HG03108 (cell line): ENCODE measurements around the gene INO80D.
A peak's percentile ranks its signal among the peaks of the same experiment; 100 is the strongest.
"Not testable (repeated sequence)": the region's sequence is repeated elsewhere in the genome, so short reads cannot be mapped to it uniquely, and the experiment has no call there.

Experiments used
- ATAC-seq: cut with Tn5 transposase; IDR thresholded peaks from one replicate; pipeline ENCODE4 v1.9.1; 2021; ENCODE audit warnings: moderate library complexity; ENCODE audit not compliant: unreplicated experiment

The INO80D gene, protein sequence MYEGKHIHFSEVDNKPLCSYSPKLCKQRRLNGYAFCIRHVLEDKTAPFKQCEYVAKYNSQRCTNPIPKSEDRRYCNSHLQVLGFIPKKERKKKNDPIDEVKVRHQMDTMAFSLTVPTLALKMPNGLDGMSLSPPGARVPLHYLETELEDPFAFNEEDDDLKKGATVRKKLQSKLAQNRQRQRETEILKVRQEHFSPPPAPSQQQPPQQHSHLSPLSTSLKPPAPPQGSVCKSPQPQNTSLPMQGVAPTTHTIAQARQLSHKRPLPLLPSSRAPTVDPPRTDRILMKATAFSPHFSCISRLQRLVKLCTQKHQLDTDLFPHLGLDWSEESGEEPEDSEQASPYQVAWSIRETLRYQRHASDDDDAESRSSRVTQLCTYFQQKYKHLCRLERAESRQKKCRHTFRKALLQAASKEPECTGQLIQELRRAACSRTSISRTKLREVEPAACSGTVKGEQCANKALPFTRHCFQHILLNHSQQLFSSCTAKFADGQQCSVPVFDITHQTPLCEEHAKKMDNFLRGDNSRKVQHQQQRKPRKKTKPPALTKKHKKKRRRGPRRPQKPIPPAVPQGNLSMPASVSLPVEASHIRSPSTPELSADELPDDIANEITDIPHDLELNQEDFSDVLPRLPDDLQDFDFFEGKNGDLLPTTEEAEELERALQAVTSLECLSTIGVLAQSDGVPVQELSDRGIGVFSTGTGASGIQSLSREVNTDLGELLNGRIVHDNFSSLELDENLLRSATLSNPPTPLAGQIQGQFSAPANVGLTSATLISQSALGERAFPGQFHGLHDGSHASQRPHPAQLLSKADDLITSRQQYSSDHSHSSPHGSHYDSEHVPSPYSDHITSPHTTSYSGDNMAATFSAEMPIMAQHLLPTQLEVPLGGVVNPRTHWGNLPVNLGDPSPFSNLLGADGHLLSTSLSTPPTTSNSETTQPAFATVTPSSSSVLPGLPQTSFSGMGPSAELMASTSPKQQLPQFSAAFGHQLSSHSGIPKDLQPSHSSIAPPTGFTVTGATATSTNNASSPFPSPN

DNA sequence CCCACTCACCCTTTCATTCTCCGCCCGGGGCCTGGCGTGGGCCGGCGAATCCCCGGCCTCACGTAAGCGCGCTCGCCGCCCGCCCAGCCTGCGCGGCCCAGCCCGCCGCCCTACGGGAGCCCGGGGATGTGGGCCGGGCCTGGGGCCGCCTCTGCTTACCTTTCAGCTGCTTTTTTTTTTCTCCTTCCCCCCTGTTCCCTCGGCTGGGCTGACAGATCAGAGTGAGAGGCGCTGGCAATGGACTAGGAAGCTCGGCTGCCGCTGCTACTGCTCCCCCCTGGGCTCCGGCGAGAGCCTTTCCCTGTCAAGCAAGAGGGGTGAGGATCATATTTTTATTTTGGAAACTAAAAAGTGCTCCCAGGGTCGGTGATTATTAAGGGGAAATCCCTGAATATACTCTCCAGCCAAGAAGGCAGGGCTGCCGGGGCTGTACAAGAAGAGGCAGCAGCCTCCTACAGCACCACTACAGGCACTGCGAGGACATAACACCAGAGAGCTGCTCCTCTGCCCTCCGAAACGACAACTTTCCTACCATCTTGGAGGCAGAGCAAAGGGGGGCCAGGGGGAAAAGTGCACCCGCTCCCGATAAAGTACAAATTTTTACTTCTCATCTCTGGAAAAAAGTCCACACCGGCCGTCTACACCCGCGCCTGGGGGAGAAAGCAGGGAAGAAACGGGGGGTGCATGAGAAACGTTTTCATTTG, at the start of gene INO80D:
INO80D (minus strand) TSS at position 433 of the 704 bp plus-strand sequence. CDS start 23,158 bp downstream, outside the sequence.
- ATAC-seq, result peak; percentile 81

DNA sequence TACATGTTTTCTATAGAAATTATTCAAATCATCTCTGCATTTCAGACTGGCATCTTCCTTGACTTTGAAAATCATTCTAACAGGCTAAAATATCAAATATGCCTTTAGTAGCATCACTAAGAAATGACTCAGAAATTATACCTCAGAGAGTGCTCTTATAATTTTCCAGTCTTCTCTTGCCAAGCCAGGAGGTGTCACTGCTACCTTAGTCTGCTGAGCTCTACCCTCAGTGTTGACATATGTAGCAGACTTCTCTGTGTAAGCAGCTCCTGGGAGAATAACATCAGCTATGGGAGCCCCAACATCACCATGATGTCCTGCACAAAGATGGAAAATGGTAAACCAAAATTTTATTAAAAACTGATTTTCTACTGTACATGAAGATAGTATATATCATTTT, 41.7 kb upstream of the INO80D start:
- no peak for ATAC-seq

DNA sequence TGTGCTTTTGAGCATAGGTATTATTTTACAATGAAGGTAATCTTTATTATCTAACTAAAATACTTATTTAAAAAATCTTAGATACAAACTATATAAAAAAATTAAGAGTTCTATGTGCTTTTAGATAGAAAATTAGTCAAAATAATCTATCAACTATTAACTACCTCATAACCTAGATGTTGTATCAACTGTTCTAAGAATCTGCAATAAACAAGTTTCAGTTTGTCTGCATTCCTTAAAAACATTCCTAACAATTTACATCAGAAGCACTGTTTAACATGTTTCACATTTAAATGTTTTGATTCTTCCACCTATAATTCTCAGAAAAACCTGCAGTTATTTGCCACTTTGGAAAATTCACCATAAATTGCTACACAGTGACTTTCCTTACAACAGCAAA, 39.9 kb upstream of the INO80D start:
- ATAC-seq, result no peak

DNA sequence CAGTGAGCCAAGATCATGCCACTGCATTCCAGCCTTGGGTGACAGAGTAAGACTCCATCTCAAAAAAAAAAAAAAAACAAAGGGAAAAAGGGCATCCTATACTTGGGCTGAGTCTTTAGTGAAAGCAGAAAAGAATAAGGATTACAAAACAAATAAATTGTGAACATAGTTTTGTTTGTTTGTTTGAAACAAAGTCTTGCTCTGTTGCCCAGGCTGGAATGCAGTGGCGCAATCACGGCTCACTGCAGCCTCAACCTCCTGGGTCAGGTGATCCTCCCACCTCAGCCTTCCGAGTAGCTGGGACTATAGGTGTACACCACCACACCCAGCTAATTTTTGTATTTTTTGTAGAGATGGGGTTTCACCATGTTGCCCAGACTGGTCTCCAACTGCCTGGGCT, 36.6 kb upstream of the INO80D start:
- not testable (repeated sequence) for ATAC-seq

DNA sequence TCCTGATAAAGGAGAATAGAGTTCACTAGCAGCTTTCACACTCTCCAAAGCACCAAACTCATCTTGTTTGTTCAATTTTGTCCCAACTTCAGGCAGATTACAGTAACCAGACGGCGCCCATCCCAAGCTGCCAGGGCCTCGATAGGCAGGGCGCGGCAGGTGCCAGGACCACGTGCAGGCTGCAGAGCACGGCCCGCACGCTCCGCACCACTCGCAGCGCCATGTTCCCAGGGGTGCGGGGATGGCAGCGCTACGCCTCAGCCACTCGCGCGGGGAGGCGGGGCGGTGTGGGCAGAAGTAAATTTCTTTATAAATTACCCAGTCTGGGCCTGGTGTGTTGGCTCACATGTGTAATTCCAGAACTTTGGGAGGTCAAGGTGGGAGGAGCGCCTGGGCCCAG, 30.3 kb upstream of the INO80D start:
- no peak for ATAC-seq

DNA sequence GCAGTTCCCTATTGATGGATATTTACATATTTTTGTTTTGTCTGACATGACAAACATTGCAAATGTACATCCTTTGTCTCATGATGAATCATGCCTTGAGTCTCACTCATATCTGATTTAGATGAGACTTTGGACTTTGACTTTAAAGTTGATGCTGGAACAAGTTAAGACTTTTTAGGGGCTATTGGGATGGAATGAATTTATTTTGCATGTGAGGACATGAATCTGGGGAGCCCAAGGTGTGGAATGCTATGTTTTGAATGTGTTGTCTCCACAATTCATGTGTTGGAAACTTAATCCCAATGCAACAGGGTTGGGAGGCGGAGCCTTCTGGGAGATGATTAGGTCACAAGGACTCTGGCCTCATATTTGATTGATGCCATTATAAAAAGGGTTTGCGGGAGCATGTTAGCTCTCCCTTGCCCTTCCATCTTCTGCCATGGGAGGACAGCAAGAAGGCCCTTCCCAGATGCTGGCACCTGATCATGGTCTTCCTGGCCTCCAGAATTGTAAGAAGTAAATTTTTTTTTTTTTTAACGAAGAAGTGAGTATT, 29.1 kb upstream of the INO80D start:
- ATAC-seq, result no peak

DNA sequence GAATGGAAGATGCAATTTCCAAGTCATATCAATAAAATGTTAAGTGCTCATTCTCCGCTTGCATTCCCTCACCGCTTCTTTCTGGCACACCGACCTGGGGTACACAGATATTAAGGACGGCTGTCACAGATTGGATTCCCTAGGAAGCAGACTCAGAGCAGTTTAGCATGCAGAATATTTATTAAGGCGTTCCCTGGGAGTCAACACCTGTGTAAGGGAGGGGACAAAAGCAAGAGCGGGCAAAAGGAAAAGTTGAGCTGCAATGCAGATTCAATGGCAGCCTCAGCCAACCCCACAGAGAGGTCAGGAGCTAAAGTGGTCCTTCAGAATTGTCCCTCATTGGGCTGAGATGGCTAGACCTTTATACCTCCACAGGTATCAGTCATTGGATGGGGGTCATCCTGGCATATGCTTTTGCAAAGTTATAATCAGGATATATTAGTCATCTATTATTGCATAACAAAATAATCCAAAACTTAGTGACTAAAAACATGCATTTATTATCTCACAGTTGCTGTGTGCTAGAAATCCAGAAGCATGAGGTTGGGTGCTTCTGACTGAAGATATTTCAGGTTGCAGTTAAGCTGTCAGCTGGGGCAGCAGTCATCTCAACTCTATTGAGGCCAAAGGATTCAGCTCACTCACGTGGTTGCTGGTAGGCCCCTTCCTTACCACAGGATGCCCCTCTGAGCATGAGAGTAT, 27.0 kb upstream of the INO80D start:
- no peak for ATAC-seq

DNA sequence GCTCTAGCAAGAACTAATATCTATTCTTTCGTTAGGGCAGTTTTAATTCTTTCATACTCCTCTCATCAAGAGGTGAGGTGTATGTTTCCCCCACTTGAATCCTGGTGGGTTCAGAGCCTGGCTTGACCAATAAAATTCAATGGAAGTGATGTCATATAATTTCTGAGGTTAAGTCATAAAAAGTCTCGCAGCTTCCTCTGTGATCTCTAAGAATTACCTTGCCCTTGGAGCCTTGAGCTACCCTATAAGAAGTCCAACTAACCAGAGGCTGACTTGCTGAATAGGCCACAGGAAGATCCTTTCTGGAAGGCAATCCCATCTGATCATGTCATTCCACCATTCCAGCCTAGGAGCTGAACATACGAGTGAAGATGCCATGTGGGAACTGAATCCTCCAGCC, 26.1 kb upstream of the INO80D start:
- no peak for ATAC-seq

DNA sequence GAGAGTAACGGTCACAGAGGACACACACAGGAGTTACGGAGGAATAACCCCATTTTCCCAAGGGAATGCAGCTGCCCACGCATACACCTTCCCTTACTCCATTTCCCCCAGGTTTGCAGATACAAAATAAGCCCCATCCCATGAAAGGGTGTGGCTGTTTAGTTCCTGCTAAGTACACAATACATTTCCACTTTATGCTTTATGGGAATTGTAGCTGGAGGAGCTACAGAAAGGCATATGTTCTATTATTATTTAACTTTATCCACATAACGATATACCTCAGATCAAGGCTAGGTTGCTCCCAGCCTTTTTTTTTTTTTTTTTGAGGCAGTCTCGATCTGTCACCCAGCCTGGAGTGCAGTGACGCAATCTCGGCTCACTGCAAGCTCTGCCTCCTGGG, 22.7 kb upstream of the INO80D start:
- no peak for ATAC-seq

DNA sequence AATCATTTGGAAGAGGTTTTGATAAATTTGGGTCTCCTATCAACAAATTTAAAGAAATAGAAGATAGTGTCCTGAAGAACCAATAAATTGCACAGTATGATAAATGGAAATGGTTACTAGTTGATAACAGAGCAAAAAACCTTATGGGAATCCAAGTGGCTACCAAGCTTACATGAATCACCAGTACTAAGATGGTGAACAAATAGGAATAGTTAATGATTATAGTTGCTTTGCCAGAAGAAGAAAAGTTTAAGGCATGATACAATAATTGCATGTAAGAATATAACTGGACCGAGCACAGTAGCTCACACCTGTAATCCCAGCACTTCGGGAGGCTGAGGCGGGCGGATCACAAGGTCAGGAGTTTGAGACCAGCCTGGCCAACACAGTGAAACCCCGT, 19.6 kb upstream of the INO80D start:
- no peak for ATAC-seq

DNA sequence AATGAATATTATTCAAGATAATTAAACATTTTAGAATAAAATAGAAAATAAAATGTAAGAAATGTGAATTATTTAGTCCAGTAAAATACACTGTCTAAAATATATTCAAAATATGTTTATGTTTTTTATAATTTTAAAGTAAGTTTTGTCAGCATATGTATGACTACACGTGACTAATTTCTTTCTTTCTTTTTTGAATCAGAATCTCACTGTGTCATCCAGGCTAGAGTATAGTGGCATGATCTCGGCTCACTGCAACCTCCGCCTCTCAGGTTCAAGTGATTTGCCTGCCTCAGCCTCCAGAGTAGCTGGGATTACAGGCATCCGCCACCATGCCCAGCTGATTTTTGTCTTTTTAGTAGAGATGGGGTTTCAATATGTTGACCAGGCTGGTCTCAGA, 19.1 kb upstream of the INO80D start:
- ATAC-seq, result no peak

DNA sequence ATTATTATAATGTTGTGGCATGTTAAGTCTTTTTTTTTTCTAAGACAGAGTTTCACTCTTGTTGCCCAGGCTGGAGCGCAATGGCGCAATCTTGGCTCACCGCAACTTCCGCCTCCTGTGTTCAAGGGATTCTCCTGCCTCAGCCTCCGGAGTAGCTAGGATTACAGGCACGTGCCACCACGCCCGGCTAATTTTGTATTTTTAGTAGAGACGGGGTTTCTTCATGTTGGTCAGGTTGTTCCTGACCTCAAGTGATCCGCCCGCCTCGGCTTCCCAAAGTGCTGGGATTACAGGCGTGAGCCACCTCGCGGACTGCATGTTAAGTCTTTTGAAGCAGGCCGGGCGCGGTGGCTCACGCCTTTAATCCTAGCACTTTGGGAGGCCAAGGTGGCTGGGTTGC, 12.9 kb upstream of the INO80D start:
- ATAC-seq, result not testable (repeated sequence)

DNA sequence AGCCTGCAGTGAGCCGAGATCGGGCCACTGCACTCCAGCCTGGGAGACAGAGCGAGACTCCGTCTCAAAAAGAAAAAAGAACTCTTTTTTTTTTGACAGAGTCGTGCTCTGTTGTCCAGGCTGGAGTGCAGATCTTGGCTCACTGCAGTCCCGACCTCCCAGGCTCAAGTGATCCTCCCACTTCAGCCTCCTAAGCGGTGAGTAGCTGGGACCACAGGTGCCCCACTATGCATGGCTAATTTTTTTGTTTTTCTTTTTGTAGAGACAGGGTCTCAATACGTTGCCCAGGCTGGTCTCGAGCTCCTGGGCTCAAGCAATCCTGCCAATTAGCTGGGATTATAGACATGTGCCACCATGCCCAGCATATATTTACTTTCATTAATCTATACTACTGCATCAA, 12.5 kb upstream of the INO80D start:
- ATAC-seq, result no peak

DNA sequence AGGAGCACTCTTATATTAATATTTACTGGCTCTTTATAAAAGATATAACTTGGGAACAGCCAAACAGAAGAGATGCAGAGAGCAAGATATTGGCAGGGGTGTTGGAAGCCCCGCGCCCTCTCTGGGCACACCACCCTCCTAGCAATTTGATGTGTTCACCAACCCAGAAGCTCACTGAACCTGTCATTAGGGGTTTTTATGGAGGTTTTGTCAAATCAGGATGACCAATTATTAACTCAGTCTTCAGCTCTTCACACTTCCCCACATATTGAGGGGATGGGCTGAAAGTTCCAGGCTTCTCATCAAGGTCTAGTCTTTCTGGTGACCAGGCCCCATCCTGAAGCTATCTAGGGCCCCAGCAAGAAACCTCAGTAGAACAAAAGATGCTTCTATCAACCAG, 10.9 kb upstream of the INO80D start:
- peak; percentile 46 for ATAC-seq

DNA sequence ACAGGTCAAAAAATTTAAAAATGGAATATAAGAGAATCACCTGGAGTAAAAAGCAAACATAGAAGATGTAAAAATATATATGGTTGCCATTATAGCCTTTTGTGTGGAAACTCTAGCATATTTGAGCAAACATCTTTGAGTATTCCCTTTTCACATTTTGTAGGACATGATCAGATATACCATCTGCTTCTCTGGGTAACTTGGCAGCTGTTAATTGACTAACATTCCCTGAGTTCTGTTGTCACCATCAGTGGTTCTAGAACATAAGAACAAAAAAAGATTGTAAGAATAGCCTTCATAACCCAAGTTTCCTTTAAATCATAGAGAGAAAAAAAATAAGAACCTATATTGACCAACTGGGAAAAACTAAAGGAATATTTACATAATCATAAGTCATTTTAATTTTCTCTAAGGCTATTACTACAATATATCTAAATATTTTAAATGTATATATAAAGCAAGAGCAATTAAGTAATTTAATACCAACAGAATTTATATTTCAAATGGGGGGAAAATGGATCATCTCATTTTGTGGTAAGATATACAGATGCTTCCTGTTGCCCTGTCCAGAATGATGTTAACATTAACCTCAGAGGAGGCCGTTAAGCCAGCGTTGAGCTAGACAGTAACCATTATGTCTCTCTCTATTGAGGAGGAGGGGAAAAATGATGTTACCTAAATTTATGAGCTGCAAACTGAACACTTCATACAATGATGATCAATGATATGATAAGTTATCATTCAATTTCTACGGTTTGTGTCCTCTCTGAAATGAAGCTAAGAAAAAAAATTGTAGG, 9.8 kb upstream of the INO80D start:
- no peak for ATAC-seq

DNA sequence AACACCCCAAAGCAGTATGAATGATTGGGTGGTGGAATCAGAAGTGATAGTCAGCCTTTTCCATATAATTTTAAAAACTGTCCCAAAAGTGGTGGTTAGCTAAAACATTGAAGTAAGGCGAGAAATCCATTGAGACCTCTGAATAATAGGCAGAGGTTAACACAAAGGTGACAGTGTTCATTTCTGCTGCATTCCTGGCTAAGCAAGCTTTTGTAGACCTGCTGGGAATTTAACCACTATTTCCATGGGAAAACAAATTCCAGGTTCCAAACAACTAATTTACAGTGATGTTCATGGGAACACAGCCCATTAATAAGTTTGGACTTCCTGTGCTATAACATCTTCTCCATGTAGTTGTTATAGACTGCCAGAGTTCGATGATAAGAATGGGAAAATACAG, 6.3 kb upstream of the INO80D start:
- ATAC-seq, result no peak

DNA sequence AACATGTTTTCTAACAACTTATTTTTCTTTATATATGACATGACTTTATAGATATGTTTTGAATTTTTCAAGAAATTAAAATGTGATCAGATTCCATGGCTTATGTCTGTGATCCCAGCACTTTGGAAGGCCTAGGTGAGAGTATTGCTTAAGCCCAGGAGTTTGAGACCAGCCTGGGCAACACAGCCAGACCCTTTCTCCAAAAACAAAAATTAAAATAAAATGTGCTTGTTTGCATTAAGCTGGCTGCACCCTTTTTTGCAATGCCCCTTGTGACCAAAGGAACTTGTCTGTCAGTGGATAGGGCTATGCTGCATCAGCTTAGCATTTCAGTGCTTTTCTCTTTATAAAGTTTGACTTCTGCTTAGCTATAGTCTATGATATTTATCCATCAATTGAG, 2.3 kb upstream of the INO80D start:
- no peak for ATAC-seq

DNA sequence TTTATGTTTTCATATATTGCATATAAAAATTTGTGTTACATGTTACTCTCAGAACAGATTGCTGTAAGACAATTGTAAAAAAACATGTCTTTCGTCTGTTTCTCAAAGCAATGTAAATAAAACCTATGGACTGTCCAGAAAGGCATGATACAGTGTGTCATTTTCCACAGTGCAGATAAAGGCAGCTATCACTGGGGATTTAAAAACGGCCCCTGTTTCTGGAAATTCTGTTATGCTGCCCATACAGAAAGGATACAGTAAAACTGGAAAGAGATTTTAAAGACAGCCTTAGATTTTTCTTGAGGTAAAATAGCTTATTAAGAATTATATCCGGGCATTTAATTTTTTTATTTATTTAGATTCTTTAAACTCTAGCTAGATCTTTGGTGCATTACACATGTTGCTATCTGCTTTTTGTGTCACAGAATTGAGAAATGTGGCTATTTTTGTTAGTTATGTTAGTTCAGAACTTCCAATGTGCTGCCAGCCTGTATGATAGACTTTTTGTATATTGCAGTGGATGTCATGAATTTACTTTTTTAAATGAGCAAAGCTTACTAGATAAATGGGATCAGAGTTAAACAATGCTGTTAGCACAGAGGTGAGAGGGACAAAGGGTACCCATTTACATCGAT, 859 bp upstream of the INO80D start:
- no peak for ATAC-seq
